CMK (cell line): ENCODE results near the gene ECE1.
A peak's percentile ranks its signal among the peaks of the same experiment; 100 is the strongest.

Source experiments
- DNase-seq: peaks from one replicate; pipeline ENCODE4 v3.0.0-alpha.2; 2010; ENCODE audit warnings: low read depth

The ECE1 gene

GRCh38 chr1:21307663-21308305 is 17.5 kb upstream of the ECE1 start:
- peak; percentile 53 for DNase-seq

GRCh38 chr1:21307210-21307609 is 16.9 kb upstream of the ECE1 start:
- no peak for DNase-seq

GRCh38 chr1:21305900-21306189 is 15.6 kb upstream of the ECE1 start:
- no peak for DNase-seq

- DNase-seq = no peak
Measured at GRCh38 chr1:21305155-21305899, 15.1 kb upstream of the ECE1 start.

- DNase-seq = no peak
Measured at GRCh38 chr1:21304488-21304887, 14.2 kb upstream of the ECE1 start.

- no peak for DNase-seq
Measured at GRCh38 chr1:21302747-21303715, 12.8 kb upstream of the ECE1 start.

GRCh38 chr1:21301794-21302440 is 11.7 kb upstream of the ECE1 start:
- DNase-seq = no peak

- DNase-seq = no peak
Measured at GRCh38 chr1:21300774-21301173, 10.5 kb upstream of the ECE1 start.

- no peak for DNase-seq
Measured at GRCh38 chr1:21299780-21300395, 9.6 kb upstream of the ECE1 start.

GRCh38 chr1:21298981-21299391 is 8.7 kb upstream of the ECE1 start:
- no peak for DNase-seq

GRCh38 chr1:21297975-21298374 is 7.7 kb upstream of the ECE1 start:
- no peak for DNase-seq

GRCh38 chr1:21296509-21297354 is 6.5 kb upstream of the ECE1 start:
- no peak for DNase-seq

- no peak for DNase-seq
Measured at GRCh38 chr1:21295545-21295944, 5.3 kb upstream of the ECE1 start.

- no peak for DNase-seq
Measured at GRCh38 chr1:21295002-21295401, 4.7 kb upstream of the ECE1 start.

GRCh38 chr1:21294266-21294989 is 4.2 kb upstream of the ECE1 start:
- DNase-seq = no peak

- DNase-seq = no peak
Measured at GRCh38 chr1:21293537-21294265, 3.4 kb upstream of the ECE1 start.

- DNase-seq = no peak
Measured at GRCh38 chr1:21292984-21293536, 2.8 kb upstream of the ECE1 start.

- no peak for DNase-seq
Measured at GRCh38 chr1:21292503-21292983, 2.3 kb upstream of the ECE1 start.

- no peak for DNase-seq
Measured at GRCh38 chr1:21291964-21292363, 1.7 kb upstream of the ECE1 start.
